Measurements from ENCODE around the gene DEPDC5.

The DEPDC5 gene

DNA sequence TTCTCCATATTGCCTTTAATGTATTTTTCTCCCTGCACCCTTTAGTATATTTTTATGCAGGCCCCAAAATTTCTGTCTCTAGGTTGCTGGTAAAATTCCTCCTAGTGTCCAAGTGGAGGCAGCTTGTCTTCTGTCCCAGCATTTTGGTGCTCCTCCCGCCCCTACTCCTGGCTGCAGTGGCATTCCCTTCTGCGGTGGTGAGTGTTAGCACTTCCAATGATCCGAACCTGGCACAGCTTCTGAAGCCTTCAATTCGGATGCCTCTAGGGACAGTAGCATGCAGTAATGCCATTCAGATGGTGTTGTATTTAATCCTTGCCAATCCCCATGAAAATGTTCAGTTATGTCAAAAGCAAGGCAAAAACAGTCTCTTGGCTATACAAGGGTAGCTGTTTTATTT is 196.4 kb downstream of the DEPDC5 start:
- no peak for DNase-seq (ENCODE audit: low spot score)

GRCh38 chr22:31951194-31952093 is 197.6 kb downstream of the DEPDC5 start:
- no peak for DNase-seq (ENCODE audit: low spot score)

- DNase-seq (ENCODE audit: low spot score): no peak
These were observed 198.2 kb downstream of the DEPDC5 start for GRCh38 chr22:31952094-31952401.

- DNase-seq (ENCODE audit: low spot score): no peak
These were observed 198.7 kb downstream of the DEPDC5 start for GRCh38 chr22:31952472-31952871.

DNA sequence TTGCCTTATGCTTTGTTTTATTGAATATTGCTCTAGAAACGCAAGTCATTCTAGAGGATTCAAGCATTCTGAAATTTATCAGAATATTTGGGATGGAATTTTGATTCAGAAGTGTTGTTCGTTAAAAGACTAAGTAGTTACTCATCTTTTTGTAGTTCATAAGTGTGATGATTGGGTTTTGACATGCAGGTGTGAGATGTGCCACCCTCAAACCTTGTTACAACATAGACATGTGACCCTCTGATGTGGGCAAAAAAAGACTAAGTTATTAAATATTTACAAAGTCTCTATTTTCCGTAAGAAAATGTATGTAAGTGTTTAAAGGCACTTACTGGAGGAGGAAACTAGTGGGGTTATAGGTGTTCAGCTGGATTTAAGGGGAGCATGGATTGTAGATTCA is 199.4 kb downstream of the DEPDC5 start:
- DNase-seq (ENCODE audit: low spot score): no peak

GRCh38 chr22:31954535-31955523 is 201.0 kb downstream of the DEPDC5 start:
- no peak for DNase-seq (ENCODE audit: low spot score)

DNA sequence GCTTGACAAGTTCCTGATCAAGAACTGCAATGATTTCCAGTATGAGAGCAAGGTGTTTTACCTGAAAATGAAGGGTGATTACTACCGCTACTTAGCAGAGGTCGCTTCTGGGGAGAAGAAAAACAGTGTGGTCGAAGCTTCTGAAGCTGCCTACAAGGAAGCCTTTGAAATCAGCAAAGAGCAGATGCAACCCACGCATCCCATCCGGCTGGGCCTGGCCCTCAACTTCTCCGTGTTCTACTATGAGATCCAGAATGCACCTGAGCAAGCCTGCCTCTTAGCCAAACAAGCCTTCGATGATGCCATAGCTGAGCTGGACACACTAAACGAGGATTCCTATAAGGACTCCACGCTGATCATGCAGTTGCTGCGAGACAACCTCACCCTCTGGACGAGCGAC is 202.5 kb downstream of the DEPDC5 start:
- no peak for DNase-seq (ENCODE audit: low spot score)
